Fibroblast of lung (primary cell): ENCODE data around the gene NRXN2.

Source experiments
- EZH2 ChIP-seq: IDR thresholded peaks from 2 replicates; pipeline ENCODE4 v1.5.1; 2012; ENCODE audit warnings: low read length, control low read depth, mild to moderate bottlenecking; ENCODE audit errors: missing control alignments
- TF ChIP-seq, protein P1 (sequence below), 2 donors: IDR thresholded peaks in 1 of 2; conservative IDR thresholded peaks in 1 of 2; 1 replicate in 1 of 2; 2 replicates in 1 of 2; pipeline ENCODE4 v1.5.1; 2011 to 2012; ENCODE audit warnings: low read length in 2 of 2, control low read depth in 1 of 2, inconsistent platforms in 1 of 2, low read depth in 1 of 2, mild to moderate bottlenecking in 1 of 2

DNA sequence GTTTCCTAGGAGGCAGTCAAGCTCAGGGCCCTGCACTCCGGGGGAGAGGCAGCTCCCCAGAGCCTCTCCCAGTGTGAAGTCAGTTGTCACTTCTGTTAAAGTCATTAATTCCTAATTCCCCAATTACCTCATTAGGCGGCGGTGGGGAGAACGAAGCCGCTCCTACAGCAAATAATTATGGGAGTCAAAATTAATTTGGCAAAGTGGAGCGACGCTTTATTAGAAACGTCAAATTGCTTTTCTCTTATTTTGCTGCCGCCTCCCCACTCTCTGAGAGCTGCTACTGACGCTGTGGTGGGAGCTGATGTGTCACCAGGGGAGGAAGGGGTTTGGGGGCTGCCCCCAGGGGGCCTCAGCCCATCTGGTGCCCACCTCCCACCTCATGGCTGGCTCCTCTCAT, 90.3 kb downstream of the NRXN2 start:
- TF ChIP-seq, protein P1, sequence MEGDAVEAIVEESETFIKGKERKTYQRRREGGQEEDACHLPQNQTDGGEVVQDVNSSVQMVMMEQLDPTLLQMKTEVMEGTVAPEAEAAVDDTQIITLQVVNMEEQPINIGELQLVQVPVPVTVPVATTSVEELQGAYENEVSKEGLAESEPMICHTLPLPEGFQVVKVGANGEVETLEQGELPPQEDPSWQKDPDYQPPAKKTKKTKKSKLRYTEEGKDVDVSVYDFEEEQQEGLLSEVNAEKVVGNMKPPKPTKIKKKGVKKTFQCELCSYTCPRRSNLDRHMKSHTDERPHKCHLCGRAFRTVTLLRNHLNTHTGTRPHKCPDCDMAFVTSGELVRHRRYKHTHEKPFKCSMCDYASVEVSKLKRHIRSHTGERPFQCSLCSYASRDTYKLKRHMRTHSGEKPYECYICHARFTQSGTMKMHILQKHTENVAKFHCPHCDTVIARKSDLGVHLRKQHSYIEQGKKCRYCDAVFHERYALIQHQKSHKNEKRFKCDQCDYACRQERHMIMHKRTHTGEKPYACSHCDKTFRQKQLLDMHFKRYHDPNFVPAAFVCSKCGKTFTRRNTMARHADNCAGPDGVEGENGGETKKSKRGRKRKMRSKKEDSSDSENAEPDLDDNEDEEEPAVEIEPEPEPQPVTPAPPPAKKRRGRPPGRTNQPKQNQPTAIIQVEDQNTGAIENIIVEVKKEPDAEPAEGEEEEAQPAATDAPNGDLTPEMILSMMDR (conservative IDR thresholded peaks at IDR 0.05 in 1 of 2, IDR thresholded peaks at IDR 0.05 in 1 of 2; ENCODE audit: low read depth in 1 of 2, low read length in 2 of 2) = no peak
- no peak for TF ChIP-seq EZH2
